Astrocyte of the hippocampus (primary cell): ENCODE data around the gene TM7SF2.

Source experiments
- DNase-seq: peaks from one replicate; pipeline ENCODE4 v3.0.0; 2011; ENCODE audit warnings: low read depth, low spot score

Gene TM7SF2

GRCh38 chr11:65111744-65112545, at the start of gene TM7SF2:
Gene TM7SF2 (plus strand): TSS chr11:65111872. CDS start chr11:65112016, 144 bp downstream.
- peak; percentile 97 for DNase-seq

GRCh38 chr11:65063532-65063931, 48.1 kb upstream of the TM7SF2 start:
- DNase-seq = no peak

- no peak for DNase-seq
Measured at GRCh38 chr11:65064847-65065240, 46.8 kb upstream of the TM7SF2 start.

GRCh38 chr11:65065851-65066250, 45.8 kb upstream of the TM7SF2 start:
- no peak for DNase-seq

GRCh38 chr11:65066315-65066714, 45.4 kb upstream of the TM7SF2 start:
- no peak for DNase-seq

GRCh38 chr11:65066805-65067291, 44.8 kb upstream of the TM7SF2 start:
- DNase-seq = no peak

GRCh38 chr11:65067446-65067845, 44.2 kb upstream of the TM7SF2 start:
- no peak for DNase-seq

GRCh38 chr11:65069217-65069616, 42.5 kb upstream of the TM7SF2 start:
- DNase-seq = no peak

- DNase-seq = no peak
Measured at GRCh38 chr11:65071907-65072630, 39.6 kb upstream of the TM7SF2 start.

GRCh38 chr11:65072631-65072966, 39.1 kb upstream of the TM7SF2 start:
- DNase-seq = no peak

GRCh38 chr11:65077451-65077850, 34.2 kb upstream of the TM7SF2 start:
- no peak for DNase-seq

GRCh38 chr11:65078151-65078550, 33.5 kb upstream of the TM7SF2 start:
- DNase-seq = peak; percentile 46

GRCh38 chr11:65078786-65079342, 32.8 kb upstream of the TM7SF2 start:
- no peak for DNase-seq

GRCh38 chr11:65083134-65083833, 28.4 kb upstream of the TM7SF2 start:
- DNase-seq = no peak

- DNase-seq = peak; percentile 99
Measured at GRCh38 chr11:65083834-65084597, 27.7 kb upstream of the TM7SF2 start, which contains the start of the genes CDCA5 and ZFPL1. Gene CDCA5 (minus strand): TSS chr11:65084040. CDS start chr11:65083978, 62 bp downstream. Gene ZFPL1 (plus strand): TSS chr11:65084222. CDS start chr11:65084699, 477 bp downstream.

- DNase-seq = no peak
Measured at GRCh38 chr11:65084598-65085375, 26.9 kb upstream of the TM7SF2 start.

GRCh38 chr11:65085446-65085845, 26.2 kb upstream of the TM7SF2 start:
- no peak for DNase-seq

GRCh38 chr11:65086809-65087208, 24.9 kb upstream of the TM7SF2 start:
- DNase-seq = no peak

GRCh38 chr11:65087216-65087615, 24.5 kb upstream of the TM7SF2 start:
- DNase-seq = no peak

GRCh38 chr11:65087827-65088226, 23.8 kb upstream of the TM7SF2 start:
- no peak for DNase-seq
